A549 (cell line): ENCODE results near the gene BABAM2.

Experiments used
- EP300 ChIP-seq, 2 experiments: fragments of >200 bp; sonication (Bioruptor Twin); formaldehyde crosslinking; IDR thresholded peaks; 2 replicates in 1 of 2; 3 replicates in 1 of 2; pipeline ENCODE4 v1.6.1; 2016 to 2017
- JUN ChIP-seq, 2 experiments: fragments of >200 bp; sonication (Bioruptor Twin); formaldehyde crosslinking; IDR thresholded peaks; 2 replicates in 1 of 2; 3 replicates in 1 of 2; pipeline ENCODE4 v1.6.1; 2016 to 2017
- JUNB ChIP-seq: fragments of >200 bp; sonication (Bioruptor Twin); formaldehyde crosslinking; IDR thresholded peaks from 2 replicates; pipeline ENCODE4 v1.6.1; 2016
- MAZ ChIP-seq: fragments of 150-350 bp; IDR thresholded peaks from 2 replicates; pipeline ENCODE4 v1.6.1; 2014; ENCODE audit warnings: antibody characterized with exemption, low read depth, low read length, borderline replicate concordance
- NR3C1 ChIP-seq: fragments of >200 bp; sonication (Bioruptor Twin); formaldehyde crosslinking; IDR thresholded peaks from 3 replicates; pipeline ENCODE4 v1.6.1; 2017
- PHF8 ChIP-seq: fragments of 200-600 bp; sonication (generic); IDR thresholded peaks from 2 replicates; pipeline ENCODE4 v1.6.1; 2016; ENCODE audit warnings: low read depth, mild to moderate bottlenecking, antibody characterized with exemption, moderate library complexity, borderline replicate concordance
- RFX5 ChIP-seq: fragments of 450-650 bp; IDR thresholded peaks from 2 replicates; pipeline ENCODE4 v1.7.1; 2014; ENCODE audit warnings: antibody characterized with exemption, mild to moderate bottlenecking, moderate library complexity
- TP53 ChIP-seq: fragments of 250-450 bp; sonication (Bioruptor Pico); IDR thresholded peaks from 2 replicates; pipeline ENCODE4 v1.5.0; 2021; ENCODE audit warnings: mild to moderate bottlenecking, moderate library complexity
- TF ChIP-seq, protein P1 (sequence below): fragments of >200 bp; sonication (Bioruptor Twin); formaldehyde crosslinking; IDR thresholded peaks from 3 replicates; pipeline ENCODE4 v1.5.1; 2016
- TF ChIP-seq, protein P2 (sequence below): fragments of 200-600 bp; sonication (generic); IDR thresholded peaks from 2 replicates; pipeline ENCODE4 v1.6.1; 2016; ENCODE audit warnings: antibody characterized with exemption, mild to moderate bottlenecking, moderate library complexity
- TF ChIP-seq, protein P3 (sequence below): fragments of >200 bp; sonication (Bioruptor Twin); formaldehyde crosslinking; IDR thresholded peaks from 2 replicates; pipeline ENCODE4 v1.6.1; 2016

DNA sequence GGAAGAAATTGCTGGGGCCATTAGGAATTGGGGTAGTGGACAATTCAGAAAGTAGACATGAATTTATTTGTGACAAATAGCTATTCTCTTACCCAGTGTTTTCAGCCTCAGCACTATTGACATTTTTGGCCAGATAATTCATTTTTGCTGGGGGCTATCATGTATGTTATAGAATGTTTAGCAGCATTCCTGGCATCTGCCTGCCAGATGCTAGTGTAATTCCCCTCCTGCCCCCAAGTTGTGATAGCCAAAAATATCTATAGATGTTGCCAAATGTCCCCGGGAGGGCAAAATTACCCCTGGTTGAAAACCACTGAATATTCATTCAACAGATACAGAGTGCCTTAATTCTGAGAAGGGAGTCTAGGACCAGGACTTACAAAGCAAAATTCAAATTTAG is 183.6 kb downstream of the BABAM2 start:
- TF ChIP-seq, protein P1, sequence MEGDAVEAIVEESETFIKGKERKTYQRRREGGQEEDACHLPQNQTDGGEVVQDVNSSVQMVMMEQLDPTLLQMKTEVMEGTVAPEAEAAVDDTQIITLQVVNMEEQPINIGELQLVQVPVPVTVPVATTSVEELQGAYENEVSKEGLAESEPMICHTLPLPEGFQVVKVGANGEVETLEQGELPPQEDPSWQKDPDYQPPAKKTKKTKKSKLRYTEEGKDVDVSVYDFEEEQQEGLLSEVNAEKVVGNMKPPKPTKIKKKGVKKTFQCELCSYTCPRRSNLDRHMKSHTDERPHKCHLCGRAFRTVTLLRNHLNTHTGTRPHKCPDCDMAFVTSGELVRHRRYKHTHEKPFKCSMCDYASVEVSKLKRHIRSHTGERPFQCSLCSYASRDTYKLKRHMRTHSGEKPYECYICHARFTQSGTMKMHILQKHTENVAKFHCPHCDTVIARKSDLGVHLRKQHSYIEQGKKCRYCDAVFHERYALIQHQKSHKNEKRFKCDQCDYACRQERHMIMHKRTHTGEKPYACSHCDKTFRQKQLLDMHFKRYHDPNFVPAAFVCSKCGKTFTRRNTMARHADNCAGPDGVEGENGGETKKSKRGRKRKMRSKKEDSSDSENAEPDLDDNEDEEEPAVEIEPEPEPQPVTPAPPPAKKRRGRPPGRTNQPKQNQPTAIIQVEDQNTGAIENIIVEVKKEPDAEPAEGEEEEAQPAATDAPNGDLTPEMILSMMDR = no peak
- no peak for TF ChIP-seq RFX5
- no peak for TF ChIP-seq NR3C1
- no peak for TF ChIP-seq MAZ
- TF ChIP-seq, protein P2, sequence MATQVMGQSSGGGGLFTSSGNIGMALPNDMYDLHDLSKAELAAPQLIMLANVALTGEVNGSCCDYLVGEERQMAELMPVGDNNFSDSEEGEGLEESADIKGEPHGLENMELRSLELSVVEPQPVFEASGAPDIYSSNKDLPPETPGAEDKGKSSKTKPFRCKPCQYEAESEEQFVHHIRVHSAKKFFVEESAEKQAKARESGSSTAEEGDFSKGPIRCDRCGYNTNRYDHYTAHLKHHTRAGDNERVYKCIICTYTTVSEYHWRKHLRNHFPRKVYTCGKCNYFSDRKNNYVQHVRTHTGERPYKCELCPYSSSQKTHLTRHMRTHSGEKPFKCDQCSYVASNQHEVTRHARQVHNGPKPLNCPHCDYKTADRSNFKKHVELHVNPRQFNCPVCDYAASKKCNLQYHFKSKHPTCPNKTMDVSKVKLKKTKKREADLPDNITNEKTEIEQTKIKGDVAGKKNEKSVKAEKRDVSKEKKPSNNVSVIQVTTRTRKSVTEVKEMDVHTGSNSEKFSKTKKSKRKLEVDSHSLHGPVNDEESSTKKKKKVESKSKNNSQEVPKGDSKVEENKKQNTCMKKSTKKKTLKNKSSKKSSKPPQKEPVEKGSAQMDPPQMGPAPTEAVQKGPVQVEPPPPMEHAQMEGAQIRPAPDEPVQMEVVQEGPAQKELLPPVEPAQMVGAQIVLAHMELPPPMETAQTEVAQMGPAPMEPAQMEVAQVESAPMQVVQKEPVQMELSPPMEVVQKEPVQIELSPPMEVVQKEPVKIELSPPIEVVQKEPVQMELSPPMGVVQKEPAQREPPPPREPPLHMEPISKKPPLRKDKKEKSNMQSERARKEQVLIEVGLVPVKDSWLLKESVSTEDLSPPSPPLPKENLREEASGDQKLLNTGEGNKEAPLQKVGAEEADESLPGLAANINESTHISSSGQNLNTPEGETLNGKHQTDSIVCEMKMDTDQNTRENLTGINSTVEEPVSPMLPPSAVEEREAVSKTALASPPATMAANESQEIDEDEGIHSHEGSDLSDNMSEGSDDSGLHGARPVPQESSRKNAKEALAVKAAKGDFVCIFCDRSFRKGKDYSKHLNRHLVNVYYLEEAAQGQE = no peak
- TF ChIP-seq PHF8 = no peak
- no peak for TF ChIP-seq JUNB
- TF ChIP-seq, protein P3, sequence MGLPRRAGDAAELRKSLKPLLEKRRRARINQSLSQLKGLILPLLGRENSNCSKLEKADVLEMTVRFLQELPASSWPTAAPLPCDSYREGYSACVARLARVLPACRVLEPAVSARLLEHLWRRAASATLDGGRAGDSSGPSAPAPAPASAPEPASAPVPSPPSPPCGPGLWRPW = no peak
- TF ChIP-seq EP300 (IDR thresholded peaks at IDR 0.05) = no peak
- TF ChIP-seq TP53 = no peak
- no peak for TF ChIP-seq JUN (IDR thresholded peaks at IDR 0.05)
